Hepatic stellate cell (primary cell): ENCODE measurements around the gene CDH10.

Experiments used
- DNase-seq: peaks from one replicate; pipeline ENCODE4 v3.0.0; 2011; ENCODE audit warnings: low spot score

The CDH10 gene

GRCh38 chr5:24644761-24645160 lies at the start of gene CDH10:
Gene CDH10 (minus strand): TSS chr5:24644978. CDS start chr5:24593490, 51,488 bp downstream.
- DNase-seq, result no peak

GRCh38 chr5:24693609-24694008 lies 48.8 kb upstream of the CDH10 start:
- no peak for DNase-seq

GRCh38 chr5:24691074-24691473 lies 46.3 kb upstream of the CDH10 start:
- DNase-seq, result no peak

GRCh38 chr5:24681106-24681505 lies 36.3 kb upstream of the CDH10 start:
- DNase-seq, result no peak

DNA sequence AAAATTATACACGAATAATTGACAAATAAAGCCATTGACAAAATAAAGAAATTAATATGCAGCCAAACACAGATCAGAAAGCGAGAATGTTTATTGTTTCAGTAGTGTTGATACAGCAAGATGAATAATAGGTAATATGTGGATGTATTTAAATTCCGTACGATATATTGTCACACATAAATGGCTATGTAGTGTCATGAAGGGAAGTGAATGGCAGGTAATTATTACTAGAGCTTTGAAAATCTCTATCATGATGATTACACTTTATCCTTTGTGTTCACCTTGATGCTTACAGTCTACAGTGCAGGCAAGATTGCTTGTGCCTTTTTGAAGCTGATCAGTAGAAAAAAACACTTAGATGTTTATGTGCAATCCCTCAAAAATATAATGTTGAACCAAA lies 23.3 kb upstream of the CDH10 start:
- no peak for DNase-seq

DNA sequence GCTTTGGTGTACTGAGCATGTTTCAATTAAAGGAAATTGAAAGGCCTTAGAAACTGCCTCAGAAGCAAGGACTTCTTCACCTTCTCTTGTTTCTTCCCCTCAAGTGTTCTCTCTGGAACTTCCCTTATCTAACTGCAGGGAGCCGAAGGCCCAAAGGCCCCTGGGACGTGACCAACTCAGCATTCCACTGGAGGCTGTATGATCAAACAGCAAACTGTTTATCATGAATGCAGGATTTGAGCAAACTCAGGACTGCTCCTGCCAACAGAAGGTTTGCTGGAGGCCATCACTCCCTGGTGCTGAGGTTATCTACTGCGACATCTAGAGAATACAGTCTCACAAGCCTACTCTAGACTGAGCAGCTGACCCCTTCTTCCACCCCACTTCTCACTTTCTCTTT lies 4.8 kb upstream of the CDH10 start:
- no peak for DNase-seq

DNA sequence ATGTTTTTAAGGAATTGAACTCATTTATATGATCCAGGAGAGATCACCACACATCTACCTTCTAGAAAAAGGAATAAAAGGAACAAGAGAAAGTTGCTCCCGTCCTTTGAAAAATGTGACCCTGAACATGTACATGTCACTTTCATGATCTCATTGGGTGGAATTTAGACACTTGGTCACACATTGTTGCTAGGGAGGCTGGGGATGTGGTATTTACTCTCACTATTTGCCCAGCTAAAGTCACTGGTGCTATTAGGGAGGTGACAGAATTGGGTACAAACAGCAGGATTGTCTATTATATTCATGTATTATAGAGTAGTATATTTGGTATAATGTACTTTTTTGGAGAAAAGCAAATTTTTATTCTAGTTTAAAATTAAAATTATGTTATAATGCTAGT lies 2.1 kb upstream of the CDH10 start:
- no peak for DNase-seq

- no peak for DNase-seq
Observed at GRCh38 chr5:24645483-24645882, 705 bp upstream of the CDH10 start.

- DNase-seq, result no peak
Observed at GRCh38 chr5:24643880-24644279, 898 bp downstream of the CDH10 start.

DNA sequence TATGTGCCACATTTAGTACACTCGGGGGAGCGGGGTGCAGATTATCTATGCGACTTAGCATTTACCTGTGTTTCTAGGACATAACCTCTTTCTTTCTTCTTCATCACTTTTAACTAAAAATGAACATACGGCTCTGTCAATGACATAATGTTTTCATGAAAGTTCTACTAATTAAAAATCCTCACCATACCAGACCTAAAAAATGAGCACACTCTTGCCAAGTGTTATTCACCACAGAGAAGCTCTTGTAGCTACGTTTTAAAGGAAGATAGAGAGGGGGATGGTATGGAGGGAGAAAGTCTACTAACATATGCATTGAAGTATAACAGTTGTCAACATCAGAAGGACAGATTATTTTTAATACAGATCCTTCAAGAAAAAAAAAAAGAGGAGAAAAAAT lies 1.6 kb downstream of the CDH10 start:
- DNase-seq, result no peak

DNA sequence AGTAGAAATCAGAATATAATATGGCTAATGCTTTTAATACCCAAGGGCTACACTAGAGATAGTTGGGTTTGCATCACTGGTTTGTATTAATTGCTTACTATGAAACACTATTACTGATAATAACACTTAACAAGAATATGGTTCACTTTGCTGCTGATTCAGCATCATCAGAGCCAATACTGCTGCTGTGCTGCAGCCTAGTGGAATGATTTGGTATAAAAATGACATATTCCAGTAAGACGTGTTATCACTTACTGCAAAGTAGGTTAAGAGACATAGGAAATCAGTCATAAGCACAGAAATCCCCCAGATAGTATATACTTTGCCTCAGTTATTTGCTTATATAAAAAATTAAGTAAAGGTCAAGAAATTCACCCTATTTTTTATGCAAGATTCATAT lies 2.8 kb downstream of the CDH10 start:
- no peak for DNase-seq

DNA sequence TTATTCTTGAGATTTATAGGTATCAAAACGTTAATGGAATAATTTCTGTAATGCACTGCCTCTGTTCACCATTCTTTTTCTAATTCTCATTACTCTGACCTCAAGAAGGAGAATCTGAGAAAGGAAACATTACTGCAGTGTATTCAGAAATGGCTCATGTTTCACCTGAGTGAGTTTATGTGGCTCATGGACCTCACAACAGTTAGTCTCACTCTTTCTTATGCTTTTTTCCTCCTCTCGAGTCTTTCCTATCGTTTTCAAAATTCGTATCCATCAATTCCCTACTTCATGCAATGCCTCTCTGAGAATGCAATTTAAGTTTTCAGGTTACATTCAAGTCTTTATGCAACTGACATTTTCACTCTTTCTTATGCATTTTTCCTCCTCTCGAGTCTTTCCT lies 9.6 kb downstream of the CDH10 start:
- DNase-seq, result no peak

GRCh38 chr5:24633715-24634325 lies 11.0 kb downstream of the CDH10 start:
- DNase-seq, result no peak

GRCh38 chr5:24632353-24632752 lies 12.4 kb downstream of the CDH10 start:
- no peak for DNase-seq

- no peak for DNase-seq
Observed at GRCh38 chr5:24630918-24631317, 13.9 kb downstream of the CDH10 start.

GRCh38 chr5:24629798-24630197 lies 15.0 kb downstream of the CDH10 start:
- DNase-seq, result no peak

DNA sequence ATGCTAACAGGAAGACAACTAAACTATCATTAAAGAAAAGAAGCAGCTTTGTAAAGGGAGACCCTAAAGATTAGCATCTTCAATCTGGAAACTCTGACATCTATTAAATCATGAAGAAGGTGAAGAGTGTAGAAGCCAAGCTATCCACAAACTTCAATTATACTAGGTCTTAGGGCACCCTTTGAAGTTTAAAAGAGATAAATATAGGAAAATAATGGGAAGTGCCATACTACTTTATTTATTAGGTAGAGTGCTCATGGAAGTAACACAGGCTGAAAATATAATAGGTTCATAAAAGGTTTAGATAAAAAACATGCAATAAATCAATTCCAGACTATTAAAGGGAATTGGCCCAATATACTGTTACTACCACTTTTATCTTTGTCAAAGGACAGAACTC lies 19.9 kb downstream of the CDH10 start:
- DNase-seq, result no peak

DNA sequence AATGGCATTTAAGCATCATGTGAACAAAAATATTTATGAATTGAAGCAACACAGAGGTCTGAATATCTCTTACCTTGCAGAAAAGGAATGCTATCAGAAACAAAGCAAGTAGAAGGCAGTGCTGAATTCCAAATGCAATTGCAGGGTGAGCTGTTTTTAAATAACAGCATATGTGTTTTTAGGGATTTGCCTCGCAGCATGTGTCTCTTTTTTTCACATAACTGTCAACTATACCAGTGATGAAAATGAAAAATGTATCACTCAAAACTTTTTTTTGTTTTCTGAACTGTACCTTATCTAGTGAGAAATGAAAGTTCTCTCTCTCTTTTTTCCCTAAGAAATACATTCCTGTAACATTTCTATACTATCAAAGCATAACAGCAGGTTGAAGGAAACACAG lies 21.2 kb downstream of the CDH10 start:
- no peak for DNase-seq

GRCh38 chr5:24623031-24623430 lies 21.7 kb downstream of the CDH10 start:
- no peak for DNase-seq

DNA sequence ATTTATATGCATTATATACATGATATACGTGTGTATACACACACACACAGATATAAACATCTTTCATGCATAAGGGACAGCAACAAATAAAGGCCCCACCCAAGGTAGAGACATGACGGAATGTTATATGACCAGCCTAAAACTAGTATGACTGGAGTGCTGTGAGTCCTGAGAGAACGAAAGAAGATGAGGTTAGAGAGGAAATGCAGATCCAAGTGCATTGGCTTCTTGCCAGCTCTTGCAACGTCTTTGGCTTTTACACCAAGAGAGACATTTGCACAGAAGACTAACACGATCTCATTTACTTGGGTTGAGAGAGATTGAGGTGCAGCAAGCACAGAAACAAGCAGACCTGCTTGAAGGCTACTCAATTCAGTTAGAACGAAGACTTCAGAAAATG lies 23.0 kb downstream of the CDH10 start:
- no peak for DNase-seq

- DNase-seq, result no peak
Observed at GRCh38 chr5:24616566-24616965, 28.2 kb downstream of the CDH10 start.

GRCh38 chr5:24615159-24615558 lies 29.6 kb downstream of the CDH10 start:
- DNase-seq, result no peak

DNA sequence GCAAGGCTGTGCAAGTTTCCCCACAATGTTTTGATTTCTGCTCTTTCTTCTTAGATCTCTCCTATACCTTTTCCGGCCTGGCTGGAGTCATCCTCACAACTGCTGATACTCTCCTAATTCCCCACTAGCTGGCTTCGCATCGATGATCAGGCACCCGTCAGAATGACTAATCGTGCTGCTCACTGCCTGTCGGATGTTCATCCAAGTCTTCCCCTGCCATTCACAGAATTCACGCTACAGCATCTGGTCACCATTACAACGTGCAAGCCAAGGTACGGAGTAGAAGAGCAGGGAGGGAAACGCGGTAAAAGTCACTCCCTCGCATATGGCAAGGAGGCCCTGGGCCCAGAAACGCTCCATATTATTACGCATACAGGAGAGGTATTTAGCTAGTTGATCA lies 35.1 kb downstream of the CDH10 start:
- DNase-seq, result no peak

DNA sequence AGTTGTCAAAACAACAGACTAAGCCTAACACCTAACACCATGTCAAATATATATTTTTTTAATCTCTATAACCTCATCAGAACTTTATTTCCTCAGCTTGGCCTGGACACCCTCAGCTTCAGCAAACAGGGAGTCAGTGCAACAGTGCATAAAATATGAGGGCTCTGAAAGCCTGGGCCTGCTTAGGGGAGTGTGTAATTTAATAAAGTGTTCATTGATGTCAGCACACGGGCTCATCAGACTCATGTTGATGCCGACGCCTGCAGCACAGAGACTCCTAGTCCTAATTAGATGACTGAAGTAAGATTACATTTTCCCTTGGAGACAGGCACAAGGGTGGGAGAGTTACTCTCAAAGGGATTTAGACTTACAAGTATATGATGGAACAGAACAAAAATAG lies 37.8 kb downstream of the CDH10 start:
- no peak for DNase-seq

- DNase-seq, result no peak
Observed at GRCh38 chr5:24602188-24602587, 42.6 kb downstream of the CDH10 start.
